CD14-positive monocyte (primary cell): Measurements from ENCODE around the gene UBA1. TPM values are rescaled to one million over a fixed set of nuclear protein-coding genes. Genes with fewer than 3 reads are reported as not detected.
A peak's percentile ranks its signal among the peaks of the same experiment; 100 is the strongest.

Experiments used
- DNase-seq, 3 donors: peaks; one replicate each; pipeline ENCODE4 v3.0.0-alpha.2; 2011 to 2022
- H2AFZ ChIP-seq: 2 replicates; pipeline ENCODE4 v1.6.0; 2012; ENCODE audit warnings: mild to moderate bottlenecking, low read depth, low read length, inconsistent platforms; ENCODE audit not compliant: insufficient read depth, poor library complexity, severe bottlenecking
- H3K27ac ChIP-seq, 2 donors: 1 replicate in 1 of 2; 2 replicates in 1 of 2; pipeline ENCODE4 v1.5.1; 2012 to 2013; ENCODE audit warnings: low read length in 2 of 2, control low read depth in 1 of 2, inconsistent platforms in 1 of 2, low read depth in 1 of 2, mild to moderate bottlenecking in 1 of 2
- H3K27me3 ChIP-seq, 2 donors: one replicate each; pipeline versions ENCODE4 v1.6.0 to v1.6.1; 2011 to 2013; ENCODE audit warnings: low read length in 2 of 2; ENCODE audit not compliant: control insufficient read depth in 2 of 2, insufficient read depth in 2 of 2
- H3K36me3 ChIP-seq, 2 donors: replicated peaks in 1 of 2; 1 replicate in 1 of 2; 2 replicates in 1 of 2; pipeline versions ENCODE4 v1.5.1 to v1.6.1; 2012 to 2013; ENCODE audit warnings: low read length in 2 of 2, control low read depth in 1 of 2, inconsistent platforms in 1 of 2, mild to moderate bottlenecking in 1 of 2; ENCODE audit not compliant: insufficient read depth in 2 of 2, control insufficient read depth in 1 of 2
- H3K4me1 ChIP-seq, 2 donors: 1 replicate in 1 of 2; 2 replicates in 1 of 2; pipeline versions ENCODE4 v1.5.1 to v1.6.1; 2012 to 2013; ENCODE audit warnings: low read length in 2 of 2, control low read depth in 1 of 2, inconsistent platforms in 1 of 2, mild to moderate bottlenecking in 1 of 2, moderate library complexity in 1 of 2; ENCODE audit not compliant: insufficient read depth in 2 of 2, control insufficient read depth in 1 of 2
- H3K4me2 ChIP-seq: replicated peaks from 2 replicates; pipeline ENCODE3; 2012; ENCODE audit warnings: low read length, moderate library complexity, mild to moderate bottlenecking; ENCODE audit not compliant: poor library complexity, severe bottlenecking; ENCODE audit errors: extremely low read depth
- H3K4me3 ChIP-seq, 3 experiments: fragments of 200-600 bp in 1 of 3; sonication (generic) in 1 of 3; replicated peaks in 1 of 3; 1 replicate in 2 of 3; 2 replicates in 1 of 3; pipeline ENCODE4 v1.5.1; 2011 to 2013; ENCODE audit warnings: low read length in 3 of 3, mild to moderate bottlenecking in 3 of 3, control low read depth in 2 of 3, low read depth in 2 of 3, inconsistent platforms in 1 of 3, moderate library complexity in 1 of 3
- H3K79me2 ChIP-seq: 2 replicates; pipeline ENCODE4 v1.6.0; 2012; ENCODE audit warnings: mild to moderate bottlenecking, control low read depth, inconsistent platforms, low read length, moderate library complexity; ENCODE audit not compliant: insufficient read depth
- H3K9ac ChIP-seq: 2 replicates; pipeline ENCODE4 v1.6.0; 2017; ENCODE audit warnings: low read length, mild to moderate bottlenecking; ENCODE audit not compliant: insufficient read depth, poor library complexity, severe bottlenecking
- H3K9me3 ChIP-seq, 2 donors: replicated peaks in 1 of 2; 1 replicate in 1 of 2; 2 replicates in 1 of 2; pipeline versions ENCODE4 v1.5.1 to v1.6.1; 2012 to 2013; ENCODE audit warnings: low read length in 2 of 2, control low read depth in 1 of 2; ENCODE audit not compliant: control insufficient read depth in 1 of 2, insufficient read depth in 1 of 2
- H4K20me1 ChIP-seq: 2 replicates; pipeline ENCODE4 v1.6.0; 2012; ENCODE audit warnings: mild to moderate bottlenecking, low read length, control low read depth, moderate library complexity; ENCODE audit not compliant: insufficient read depth
- H3K27ac Mint-ChIP-seq, 7 donors: one replicate each; pipeline ENCODE4 v1.8.0; 2020; ENCODE audit warnings: mild to moderate bottlenecking in 7 of 7, mixed read lengths in 7 of 7, moderate library complexity in 6 of 7, inconsistent platforms in 2 of 7
- H3K27me3 Mint-ChIP-seq, 3 donors: one replicate each; pipeline ENCODE4 v1.8.0; 2021 to 2022; ENCODE audit warnings: low read depth in 3 of 3, mild to moderate bottlenecking in 3 of 3, mixed read lengths in 3 of 3, moderate library complexity in 3 of 3, inconsistent platforms in 1 of 3
- H3K36me3 Mint-ChIP-seq, 2 donors: one replicate each; pipeline ENCODE4 v1.8.0; 2020; ENCODE audit warnings: mixed read lengths in 2 of 2, inconsistent platforms in 1 of 2, mild to moderate bottlenecking in 1 of 2
- H3K4me1 Mint-ChIP-seq: one replicate; pipeline ENCODE4 v1.8.0; 2020; ENCODE audit warnings: mild to moderate bottlenecking, mixed read lengths
- H3K4me3 Mint-ChIP-seq, 2 donors: one replicate each; pipeline ENCODE4 v1.8.0; 2020; ENCODE audit warnings: mild to moderate bottlenecking in 2 of 2, mixed read lengths in 2 of 2, moderate library complexity in 1 of 2
- H3K9me3 Mint-ChIP-seq, 7 donors: one replicate each; pipeline ENCODE4 v1.8.0; 2020 to 2022; ENCODE audit warnings: mixed read lengths in 7 of 7, mild to moderate bottlenecking in 6 of 7, moderate library complexity in 6 of 7, inconsistent platforms in 2 of 7
- CTCF ChIP-seq: fragments of 200-600 bp; IDR thresholded peaks from one replicate; pipeline ENCODE4 v1.8.0; 2022; ENCODE audit warnings: antibody characterized with exemption, mild to moderate bottlenecking
- WGBS: methylation state at CpG from one replicate; pipeline ENCODE4 v1.1.5; 2013; ENCODE audit warnings: missing lambda C conversion rate; ENCODE audit not compliant: insufficient coverage; 5-methylcytosine and 5-hydroxymethylcytosine counted together
- intact Hi-C, 2 donors: fragments of 100-400 bp; cut with micrococcal nuclease; formaldehyde crosslinking; loops; one replicate each; pipeline versions ENCODE4 v1.15.0 to v1.15.1; 2023
- polyA plus RNA-seq, 3 donors: library from polyadenylated mRNA; depleted of rRNA in 1 of 3; unstranded in 2 of 3; stranded (reverse) in 1 of 3; fragments of 300-500 nt in 2 of 3; fragments of >200 nt in 1 of 3; fragmentation: Illumina TruSeq in 2 of 3; gene quantifications; 1 replicate in 2 of 3; 2 replicates in 1 of 3; pipeline ENCODE4 v1.2.3, GENCODE V29; 2012 to 2021

The UBA1 gene
- polyA plus RNA-seq, 3 donors, result 125 to 157 (median 150) TPM

DNA sequence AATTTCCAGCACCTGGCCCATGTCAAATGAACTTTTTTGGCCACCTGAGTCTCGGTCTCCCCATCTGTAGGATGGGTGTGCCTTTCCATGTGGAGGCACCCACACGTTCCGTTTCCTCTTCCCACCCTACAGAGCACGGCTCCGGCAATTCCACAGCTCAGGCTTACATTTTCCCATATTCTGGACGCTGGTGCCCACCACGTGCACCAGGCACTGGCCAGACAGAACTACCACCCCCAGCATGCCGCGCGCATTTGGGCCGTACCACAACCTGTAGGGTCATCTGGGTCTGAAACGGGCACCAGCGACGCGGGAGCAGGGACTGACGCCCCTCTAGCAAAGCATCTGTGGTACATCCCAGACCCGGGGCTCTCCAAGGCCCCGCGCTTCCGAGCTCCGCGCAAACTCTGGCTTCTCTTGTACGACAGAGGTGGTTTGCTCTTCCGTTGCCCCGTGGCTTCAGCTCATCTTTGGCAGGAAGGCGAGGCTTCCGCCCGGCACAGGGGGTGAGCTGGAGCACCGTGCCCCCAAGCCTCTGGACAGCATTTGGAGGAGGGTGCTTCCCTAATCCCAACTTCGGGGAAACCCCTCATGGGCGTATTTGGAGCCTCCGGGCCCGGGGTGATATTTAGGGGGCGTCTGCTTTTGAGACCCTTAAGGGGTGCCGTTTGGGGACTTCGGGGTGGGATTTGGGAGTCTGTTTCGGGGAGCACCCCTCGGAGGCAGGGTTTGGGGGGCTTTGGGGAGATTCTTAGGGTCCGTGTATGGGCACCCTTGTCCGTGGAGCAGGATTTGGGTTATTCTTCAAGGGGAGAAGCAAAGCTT, 3.0 kb upstream of the UBA1 start:
- Histone ChIP-seq H4K20me1 (peaks cover 2% of the 10 kb centered on the region), H3K4me1 (peaks cover 40 to 41% of the 10 kb centered on the region in 2 donors), H3K79me2 (peaks cover 29% of the 10 kb centered on the region), H3K4me2 (peak overlapping the region; percentile 91), H3K4me3 (peak overlapping the region; percentile 50 to 84 (median 71)), H3K27me3 (peaks cover 0 to 3% of the 10 kb centered on the region in 2 donors), H3K9ac (peak overlapping the region; percentile 63), H2AFZ (peak overlapping the region; percentile 83), H3K36me3 (peaks cover 9 to 17% of the 10 kb centered on the region in 2 donors), H3K9me3 (no peaks in the 10 kb centered on the region), H3K27ac (peak overlapping the region; percentile 17 to 57)
- Mint-ChIP-seq H3K4me3 (peak overlapping the region; percentile 86 to 96), H3K27ac (peak overlapping the region; percentile 65 to 90 (median 83)), H3K4me1 (peaks cover 36% of the 10 kb centered on the region), H3K9me3 (peaks cover 0 to 7% (median 0%) of the 10 kb centered on the region in 7 donors), H3K27me3 (peaks cover 0 to 39% (median 3%) of the 10 kb centered on the region in 3 donors), H3K36me3 (peaks cover 10 to 20% of the 10 kb centered on the region in 2 donors)
- no peak for TF ChIP-seq CTCF
- peak; percentile 76 to 86 (median 79) for DNase-seq
- intact Hi-C loops, result loop anchor here (5.0 to 10.0 kb wide), 6 partner anchors 192 to 644 kb away; partner anchors contain the start of genes ZNF41 (in 1 of the 2) and ZNF81 (in 1 of the 2)
- WGBS, result under 1% methylated on average over 28 of the region's 40 CpGs

DNA sequence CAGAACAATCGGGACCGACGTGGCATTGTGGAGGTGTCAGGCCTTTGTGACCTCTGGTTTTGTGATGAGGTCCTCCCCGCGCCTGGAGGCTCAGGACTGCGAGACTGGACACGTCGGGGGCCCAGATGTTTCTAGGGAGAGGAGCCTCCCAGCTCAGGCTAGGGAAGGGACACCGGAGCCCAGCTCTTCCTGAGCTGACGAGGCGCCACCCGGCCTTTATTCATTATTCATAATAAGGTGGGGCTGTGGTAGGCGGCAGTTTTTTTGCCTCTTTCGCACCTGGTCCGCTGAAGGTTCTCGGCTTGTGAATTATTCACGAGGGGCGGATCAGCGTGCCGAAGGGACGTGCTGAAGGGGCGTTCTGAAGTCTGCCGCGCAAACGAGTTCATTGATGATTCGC, 2.3 kb upstream of the UBA1 start:
- Histone ChIP-seq H3K79me2 (peaks cover 35% of the 10 kb centered on the region), H3K27ac (peak overlapping the region; percentile 17 to 57), H2AFZ (peak overlapping the region; percentile 83), H3K9ac (peak overlapping the region; percentile 63), H4K20me1 (peaks cover 9% of the 10 kb centered on the region), H3K27me3 (peaks cover 0 to 3% of the 10 kb centered on the region in 2 donors), H3K9me3 (no peaks in the 10 kb centered on the region), H3K36me3 (peaks cover 3 to 14% of the 10 kb centered on the region in 2 donors), H3K4me2 (peak overlapping the region; percentile 91), H3K4me3 (peak overlapping the region; percentile 50 to 84 (median 71)), H3K4me1 (peaks cover 47 to 48% of the 10 kb centered on the region in 2 donors)
- peak overlapping the region in 5 of 7 donors; percentile 10 to 90 (median 81) for H3K27ac Mint-ChIP-seq
- no peak for DNase-seq
- intact Hi-C loops, result loop anchor here (5.0 to 10.0 kb wide), 6 partner anchors 191 to 643 kb away; partner anchors contain the start of genes ZNF41 (in 1 of the 2) and ZNF81 (in 1 of the 2)
- peaks cover 0 to 7% (median 0%) of the 10 kb centered on the region in 7 donors for H3K9me3 Mint-ChIP-seq
- peak overlapping the region; percentile 86 to 96 for H3K4me3 Mint-ChIP-seq
- peaks cover 9 to 21% of the 10 kb centered on the region in 2 donors for H3K36me3 Mint-ChIP-seq
- H3K4me1 Mint-ChIP-seq, result peaks cover 43% of the 10 kb centered on the region
- H3K27me3 Mint-ChIP-seq, result peaks cover 0 to 38% (median 3%) of the 10 kb centered on the region in 3 donors
- WGBS, result 0% methylated on average over 15 of the region's 26 CpGs
- no peak for TF ChIP-seq CTCF
